GM23248 (cell line): ENCODE data around the gene HTRA1. TPM values are rescaled to one million over a fixed set of nuclear protein-coding genes. Genes with fewer than 3 reads are reported as not detected.

Source experiments
- DNase-seq: peaks from one replicate; pipeline ENCODE4 v3.0.0-alpha.2; 2015
- H2AFZ ChIP-seq: fragments of 200-600 bp; sonication (generic); 2 replicates; pipeline ENCODE4 v1.6.1; 2016; ENCODE audit warnings: antibody characterized with exemption
- H3F3A ChIP-seq: fragments of 200-600 bp; sonication (generic); 2 replicates; pipeline ENCODE4 v1.6.1; 2016; ENCODE audit warnings: mild to moderate bottlenecking, antibody characterized with exemption, mixed run types; ENCODE audit not compliant: insufficient read depth
- H3K27ac ChIP-seq: fragments of 200-600 bp; sonication (generic); 2 replicates; pipeline ENCODE4 v1.5.1; 2016; ENCODE audit warnings: mild to moderate bottlenecking
- H3K27me3 ChIP-seq: fragments of 200-600 bp; sonication (generic); replicated peaks from 2 replicates; pipeline ENCODE4 v1.6.1; 2016; ENCODE audit warnings: mild to moderate bottlenecking; ENCODE audit not compliant: insufficient read depth
- H3K36me3 ChIP-seq: fragments of 200-600 bp; sonication (generic); 2 replicates; pipeline ENCODE4 v1.6.1; 2016; ENCODE audit warnings: low read depth, mild to moderate bottlenecking
- H3K4me1 ChIP-seq: fragments of 200-600 bp; sonication (generic); 2 replicates; pipeline ENCODE4 v1.6.1; 2016; ENCODE audit warnings: mild to moderate bottlenecking; ENCODE audit not compliant: insufficient read depth
- H3K4me2 ChIP-seq: fragments of 200-600 bp; sonication (generic); one replicate; pipeline ENCODE4 v1.6.1; 2016; ENCODE audit warnings: mild to moderate bottlenecking; ENCODE audit not compliant: unreplicated experiment
- H3K4me3 ChIP-seq: fragments of 200-600 bp; sonication (generic); 2 replicates; pipeline ENCODE4 v1.5.1; 2016; ENCODE audit warnings: mild to moderate bottlenecking
- H3K79me2 ChIP-seq: fragments of 200-600 bp; sonication (generic); 2 replicates; pipeline ENCODE4 v1.6.1; 2016; ENCODE audit warnings: mild to moderate bottlenecking; ENCODE audit not compliant: insufficient read depth
- H3K9ac ChIP-seq: fragments of 200-600 bp; sonication (generic); 2 replicates; pipeline ENCODE4 v1.6.1; 2016; ENCODE audit warnings: mild to moderate bottlenecking
- H3K9me2 ChIP-seq: fragments of 200-600 bp; sonication (generic); 2 replicates; pipeline ENCODE4 v1.6.1; 2016; ENCODE audit warnings: mixed run types, mild to moderate bottlenecking, moderate library complexity; ENCODE audit not compliant: insufficient read depth
- H3K9me3 ChIP-seq: fragments of 200-600 bp; sonication (generic); one replicate; pipeline ENCODE4 v1.6.1; 2017; ENCODE audit warnings: low read depth
- H4K20me1 ChIP-seq: fragments of 200-600 bp; sonication (generic); 2 replicates; pipeline ENCODE4 v1.6.0; 2016; ENCODE audit not compliant: insufficient read depth
- EZH2 ChIP-seq: fragments of 200-600 bp; sonication (generic); IDR thresholded peaks from 2 replicates; pipeline ENCODE4 v1.6.1; 2018; ENCODE audit warnings: antibody characterized with exemption, mild to moderate bottlenecking; ENCODE audit not compliant: insufficient read depth, poor library complexity, severe bottlenecking
- EZH2phosphoT487 ChIP-seq: fragments of 200-600 bp; sonication (generic); IDR thresholded peaks from 2 replicates; pipeline ENCODE4 v1.6.1; 2018; ENCODE audit warnings: antibody characterized with exemption, moderate library complexity, mild to moderate bottlenecking, low read depth; ENCODE audit not compliant: insufficient read depth
- WGBS, 2 experiments: methylation state at CpG; one replicate each; pipeline ENCODE4 v1.1.6; 2015 to 2017; ENCODE audit warnings: low lambda C conversion rate in 2 of 2, low coverage in 1 of 2; ENCODE audit errors: missing lambda C conversion rate in 2 of 2; 5-methylcytosine and 5-hydroxymethylcytosine counted together
- in situ Hi-C: fragments of 300-500 bp; cut with MboI; formaldehyde crosslinking; loops from 2 replicates; pipeline ENCODE4 v1.15.0; 2020
- polyA plus RNA-seq: library from polyadenylated mRNA; unstranded; fragments of >200 nt; fragmentation: Nextera tagmentation; extraction: Ambion mirVana; gene quantifications from 2 replicates; pipeline ENCODE4 v1.2.1, GENCODE V29; 2016
- total RNA-seq: library from RNA; depleted of rRNA; stranded (reverse); fragments of >200 nt; shearing (Covaris generic); gene quantifications from 2 replicates; pipeline ENCODE4 v1.2.3, GENCODE V29; 2014

The HTRA1 gene
- total and polyA plus RNA-seq, 2 experiments from 2014 or later = 220 to 405 TPM

DNA sequence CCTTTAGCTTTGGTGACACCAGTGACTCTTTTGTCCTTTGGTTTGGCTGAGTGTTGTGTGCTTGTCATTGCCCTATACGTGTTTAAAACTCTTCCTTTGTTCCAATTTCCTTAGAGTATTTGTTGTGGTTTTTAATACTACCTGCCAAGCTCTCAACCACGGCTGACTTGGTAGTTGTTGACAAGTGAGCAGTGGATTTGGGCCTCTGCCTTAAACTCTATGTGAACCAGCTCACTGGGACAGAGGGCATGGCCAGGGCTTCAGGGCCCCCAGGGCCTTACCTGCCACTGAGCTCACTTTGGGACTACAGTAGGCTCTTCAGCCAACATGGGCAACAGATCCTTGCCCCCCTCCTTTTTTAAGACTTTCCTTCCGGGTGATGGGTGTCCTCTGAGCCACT lies 89.6 kb downstream of the HTRA1 start:
- no peak overlapping the region for H3K4me3 ChIP-seq
- 0 out of 2 replicates have a peak, but pooled peaks cover 7% of the 10 kb centered on the region for H3K27me3 ChIP-seq
- H3K4me1 ChIP-seq = no peaks in the 10 kb centered on the region
- no peak overlapping the region for H2AFZ ChIP-seq
- in situ Hi-C loops = no loop called here
- no peaks in the 10 kb centered on the region for H4K20me1 ChIP-seq
- no peak overlapping the region for H3K4me2 ChIP-seq
- H3K9ac ChIP-seq = no peak overlapping the region
- 41 to 46% methylated on average over 3 of the region's 3 CpGs for WGBS, 2 experiments
- H3K9me2 ChIP-seq = no peaks in the 10 kb centered on the region
- no peaks in the 10 kb centered on the region for H3K9me3 ChIP-seq
- H3K27ac ChIP-seq = no peak overlapping the region
- H3K36me3 ChIP-seq = no peaks in the 10 kb centered on the region
- H3K79me2 ChIP-seq = no peaks in the 10 kb centered on the region
- H3F3A ChIP-seq = no peaks in the 10 kb centered on the region
- no peak for TF ChIP-seq EZH2
- no peak for TF ChIP-seq EZH2phosphoT487
- DNase-seq = no peak

DNA sequence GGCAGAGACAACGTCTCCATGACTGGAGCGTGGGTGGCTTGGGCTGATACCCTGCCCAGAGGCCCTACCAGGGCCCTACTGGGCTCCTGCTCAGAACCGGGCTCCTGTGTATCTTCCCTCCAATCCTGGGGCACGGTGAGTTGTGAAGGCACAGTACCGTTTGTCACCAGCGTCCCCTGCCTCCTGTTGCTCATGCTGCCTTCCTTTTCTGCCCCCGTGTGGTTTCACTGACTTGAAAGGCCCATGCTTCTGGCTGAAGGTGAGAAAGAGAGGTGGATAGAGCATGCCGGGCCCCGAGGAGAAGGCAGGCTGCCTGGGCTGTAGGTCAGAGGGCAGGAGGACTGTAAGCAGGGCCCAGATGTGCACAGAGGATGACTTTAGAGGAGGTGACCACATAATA lies 90.1 kb downstream of the HTRA1 start:
- no peak for TF ChIP-seq EZH2
- no peak for TF ChIP-seq EZH2phosphoT487
- H3K9me3 ChIP-seq = no peaks in the 10 kb centered on the region
- in situ Hi-C loops = no loop called here

DNA sequence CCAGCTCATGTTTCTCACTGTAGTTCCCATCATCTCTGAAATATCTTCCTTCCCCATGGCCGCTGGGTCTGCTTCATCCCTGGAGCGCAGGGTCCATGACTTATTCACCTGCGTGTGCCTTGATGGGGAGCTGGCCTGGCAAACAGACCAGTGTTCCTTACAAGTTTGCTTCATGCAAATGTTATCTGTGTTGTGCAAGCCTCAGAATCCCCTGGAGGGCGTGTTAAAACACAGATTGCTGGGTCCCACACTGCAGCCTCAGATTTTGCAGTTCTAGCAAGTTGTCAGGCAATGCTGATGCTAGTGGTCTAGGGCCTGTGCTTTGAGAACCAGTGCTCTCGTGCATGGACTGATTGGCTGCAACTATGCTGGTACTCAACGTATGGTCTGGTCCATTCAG lies 92.0 kb downstream of the HTRA1 start:
- in situ Hi-C loops = no loop called here

More for the DNA sequence above, 90.1 kb downstream of the HTRA1 start:
- no peaks in the 10 kb centered on the region for H3F3A ChIP-seq
- no peak overlapping the region for H3K27ac ChIP-seq
- H3K36me3 ChIP-seq = no peaks in the 10 kb centered on the region
- no peak for DNase-seq
- H4K20me1 ChIP-seq = no peaks in the 10 kb centered on the region
- no peak overlapping the region for H2AFZ ChIP-seq
- no peak overlapping the region for H3K4me3 ChIP-seq
- no peaks in the 10 kb centered on the region for H3K9me2 ChIP-seq
- 40 to 49% methylated on average over 9 of the region's 9 CpGs for WGBS, 2 experiments
- 0 out of 2 replicates have a peak, but pooled peaks cover 7% of the 10 kb centered on the region for H3K27me3 ChIP-seq
- H3K4me2 ChIP-seq = no peak overlapping the region
- H3K4me1 ChIP-seq = no peaks in the 10 kb centered on the region
- H3K79me2 ChIP-seq = no peaks in the 10 kb centered on the region
- H3K9ac ChIP-seq = no peak overlapping the region

DNA sequence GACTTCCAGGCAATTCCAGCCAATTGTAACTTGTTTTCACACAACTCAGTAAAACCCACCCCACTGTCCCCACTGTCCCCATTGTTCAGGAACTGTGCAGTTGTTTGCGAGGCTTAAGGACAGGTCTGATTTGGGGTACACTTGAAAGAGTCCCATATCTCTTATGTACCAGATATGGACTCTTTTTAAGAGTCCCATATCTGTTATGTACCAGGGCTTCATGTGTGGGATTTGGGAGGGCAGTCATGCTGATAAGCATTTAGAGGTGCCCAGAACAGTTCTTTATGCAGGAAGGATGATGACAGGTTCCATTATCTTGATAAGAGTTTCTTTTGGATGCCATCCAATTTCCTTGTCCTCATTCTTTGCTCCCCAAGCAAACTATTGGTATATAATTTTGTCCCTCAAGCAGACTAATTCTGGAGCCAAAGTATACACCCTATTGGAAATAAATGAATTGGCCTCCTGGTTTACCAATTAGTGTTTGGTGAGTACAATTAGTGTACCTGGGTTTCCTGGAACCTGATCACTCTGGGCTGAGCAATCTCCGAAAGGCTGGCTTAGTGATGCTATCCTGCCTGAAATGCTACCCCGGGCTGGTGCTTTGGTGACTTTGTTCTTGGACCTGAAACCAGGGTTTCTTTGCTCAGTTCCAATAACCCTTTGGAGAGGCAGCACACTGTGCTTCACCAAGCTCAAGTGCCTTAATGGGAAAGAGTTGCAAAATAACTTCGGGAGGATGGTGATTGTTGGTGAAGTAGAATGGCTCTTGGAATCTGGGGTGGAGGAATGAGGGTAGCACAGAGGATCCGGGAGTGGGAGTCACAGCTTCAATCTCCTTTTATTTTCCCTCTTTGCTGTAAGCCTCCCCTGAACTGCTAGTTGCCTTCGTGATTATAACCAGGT lies 93.0 kb downstream of the HTRA1 start:
- Histone ChIP-seq H3K9me2 (no peaks in the 10 kb centered on the region), H3F3A (no peaks in the 10 kb centered on the region), H3K4me3 (no peak overlapping the region), H3K4me2 (no peak overlapping the region), H4K20me1 (no peaks in the 10 kb centered on the region), H3K9ac (no peak overlapping the region), H3K9me3 (no peaks in the 10 kb centered on the region), H3K36me3 (no peaks in the 10 kb centered on the region), H3K79me2 (no peaks in the 10 kb centered on the region), H3K27ac (no peak overlapping the region), H3K27me3 (0 out of 2 replicates have a peak, but pooled peaks cover 7% of the 10 kb centered on the region), H3K4me1 (no peaks in the 10 kb centered on the region), H2AFZ (no peak overlapping the region)
- DNase-seq = no peak
- WGBS, 2 experiments = 62 to 66% methylated on average over 6 of the region's 6 CpGs
- in situ Hi-C loops = no loop called here
- TF ChIP-seq EZH2phosphoT487 = no peak
- no peak for TF ChIP-seq EZH2

More for the DNA sequence above, 92.0 kb downstream of the HTRA1 start:
- Histone ChIP-seq H3K4me1 (no peaks in the 10 kb centered on the region), H3K36me3 (no peaks in the 10 kb centered on the region), H3K9me2 (no peaks in the 10 kb centered on the region), H3F3A (no peaks in the 10 kb centered on the region), H3K9me3 (no peaks in the 10 kb centered on the region), H3K4me3 (no peak overlapping the region), H3K27ac (no peak overlapping the region), H4K20me1 (no peaks in the 10 kb centered on the region), H2AFZ (no peak overlapping the region), H3K9ac (no peak overlapping the region), H3K27me3 (0 out of 2 replicates have a peak, but pooled peaks cover 7% of the 10 kb centered on the region), H3K79me2 (no peaks in the 10 kb centered on the region), H3K4me2 (no peak overlapping the region)
- TF ChIP-seq EZH2 (no peak), EZH2phosphoT487 (no peak)
- no peak for DNase-seq
- 67 to 77% methylated on average over 6 of the region's 6 CpGs for WGBS, 2 experiments
